KOPT-K1 (cell line): Measurements from ENCODE around the gene ARID5B.

Source experiments
- H3K27ac ChIP-seq: fragments of 200-600 bp; sonication (generic); 2 replicates; pipeline ENCODE4 v1.5.1; 2016; ENCODE audit warnings: antibody characterized with exemption, mild to moderate bottlenecking, low read depth, low read length; ENCODE audit not compliant: poor library complexity, severe bottlenecking
- H3K36me3 ChIP-seq: fragments of 200-600 bp; sonication (generic); 2 replicates; pipeline ENCODE4 v1.5.1; 2017; ENCODE audit warnings: antibody characterized with exemption, mild to moderate bottlenecking, low read length, moderate library complexity; ENCODE audit not compliant: insufficient read depth
- H3K9me3 ChIP-seq: fragments of 200-600 bp; sonication (generic); 2 replicates; pipeline ENCODE4 v1.5.1; 2017; ENCODE audit warnings: antibody characterized with exemption, low read length, mild to moderate bottlenecking; ENCODE audit not compliant: insufficient read depth, poor library complexity, severe bottlenecking

Gene ARID5B

DNA sequence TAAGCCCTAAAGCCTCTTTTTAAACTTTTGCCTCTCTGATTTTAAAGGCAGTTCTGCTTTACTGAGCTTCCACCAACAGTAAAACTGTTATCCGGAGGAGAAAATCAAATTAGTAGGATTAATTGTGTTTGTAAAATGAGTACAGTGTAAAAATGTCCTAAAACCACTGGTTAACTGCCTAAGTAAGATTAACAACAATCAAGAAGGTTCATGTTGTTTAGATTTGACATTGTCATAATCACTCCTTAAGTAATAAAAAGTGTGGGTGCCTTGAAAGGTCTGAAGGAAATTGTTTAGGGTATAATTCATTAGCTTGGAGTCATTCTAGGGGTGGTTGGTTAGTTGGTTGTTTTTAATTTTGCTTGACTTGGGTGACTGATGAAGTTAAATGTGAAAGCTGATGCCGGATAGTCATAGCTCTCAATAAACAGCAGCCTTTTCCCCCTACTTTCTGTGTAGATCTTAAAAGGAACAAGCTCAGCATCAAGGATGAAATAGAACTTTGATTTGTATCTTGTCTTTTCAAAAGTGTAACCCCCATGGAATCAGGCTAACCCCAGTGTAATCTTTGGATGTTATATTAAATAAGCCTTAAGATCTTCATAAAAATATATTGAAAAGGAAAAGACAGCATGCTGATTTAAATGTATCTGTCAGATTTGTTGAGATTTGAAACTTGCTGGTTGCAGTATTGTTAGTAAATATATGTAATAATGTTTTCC lies 148.3 kb downstream of the ARID5B start:
- H3K9me3 ChIP-seq: no peaks in the 10 kb centered on the region
- H3K27ac ChIP-seq: peak overlapping the region; percentile 48
- H3K36me3 ChIP-seq: peaks cover 40% of the 10 kb centered on the region

DNA sequence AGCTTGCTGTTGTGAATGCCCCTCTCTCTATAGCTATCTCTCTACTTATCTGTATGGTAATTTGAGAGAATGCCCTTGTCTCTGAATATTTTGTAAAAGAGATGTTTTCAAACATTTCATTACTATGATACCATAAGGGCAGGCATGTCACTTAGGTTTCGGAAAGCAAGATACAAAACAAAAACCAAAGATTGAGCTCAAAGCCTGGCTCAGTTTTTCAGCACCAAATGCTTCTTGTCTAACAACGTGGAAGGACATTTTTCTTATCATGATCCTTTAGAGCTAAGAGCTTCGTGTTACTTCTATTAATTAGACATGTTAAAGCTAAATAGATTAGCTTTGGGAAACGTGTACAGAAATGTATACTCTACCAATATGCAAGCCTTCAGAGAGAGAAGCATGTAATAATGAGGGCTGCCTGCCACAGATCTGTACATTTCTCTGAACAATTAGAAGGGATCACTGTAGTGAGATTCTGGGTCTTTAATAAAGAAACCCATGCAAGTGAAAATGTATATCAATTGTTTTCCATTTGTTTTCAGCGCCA lies 148.9 kb downstream of the ARID5B start:
- Histone ChIP-seq H3K9me3 (no peaks in the 10 kb centered on the region), H3K36me3 (peaks cover 46% of the 10 kb centered on the region), H3K27ac (no peak overlapping the region)

- no peak overlapping the region for H3K27ac ChIP-seq
Measured at GRCh38 chr10:62050893-62051433, 149.5 kb downstream of the ARID5B start.

DNA sequence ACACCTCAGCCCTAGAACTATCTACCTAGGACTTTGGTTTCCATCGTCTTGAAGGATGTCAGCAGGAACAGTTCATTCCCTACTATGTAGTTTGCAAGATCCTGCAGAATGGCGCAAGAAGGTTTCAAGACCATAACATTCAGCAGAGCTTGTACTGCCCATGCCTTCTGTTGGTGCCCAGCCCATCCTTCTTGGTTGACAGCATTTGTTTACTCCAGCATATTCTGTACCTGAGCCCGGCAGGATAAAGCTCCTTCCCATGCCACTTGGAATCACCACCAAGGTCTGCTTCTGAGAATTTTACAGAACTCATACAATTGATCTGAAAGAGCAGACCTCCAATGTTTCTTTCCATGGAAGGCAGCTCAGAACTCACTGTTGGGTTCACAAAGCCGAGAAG lies 150.8 kb downstream of the ARID5B start:
- no peak overlapping the region for H3K27ac ChIP-seq
- peaks cover 59% of the 10 kb centered on the region for H3K36me3 ChIP-seq
- no peaks in the 10 kb centered on the region for H3K9me3 ChIP-seq

More at GRCh38 chr10:62050893-62051433, 149.5 kb downstream of the ARID5B start:
- Histone ChIP-seq H3K9me3 (no peaks in the 10 kb centered on the region), H3K36me3 (peaks cover 48% of the 10 kb centered on the region)

DNA sequence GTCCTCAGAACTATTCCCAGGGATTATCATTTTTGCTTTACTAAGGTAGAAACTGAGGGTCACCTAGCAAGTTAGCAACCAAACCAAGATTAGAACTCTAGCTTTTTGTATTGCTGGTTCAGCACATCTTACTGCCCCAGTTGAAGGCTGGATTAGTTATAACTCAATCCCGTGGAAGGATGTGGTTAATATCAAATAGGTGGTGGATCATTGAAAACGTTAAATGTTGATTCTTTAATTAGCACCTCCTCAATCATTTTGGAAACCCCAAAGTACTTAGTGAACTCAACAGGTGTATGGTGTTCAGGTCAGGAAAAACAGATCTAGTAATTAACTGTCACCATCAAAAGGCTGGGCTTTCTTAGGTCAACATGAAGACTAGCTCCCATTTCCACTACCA lies 152.4 kb downstream of the ARID5B start:
- Histone ChIP-seq H3K9me3 (no peaks in the 10 kb centered on the region), H3K27ac (no peak overlapping the region), H3K36me3 (peaks cover 72% of the 10 kb centered on the region)

- Histone ChIP-seq H3K9me3 (no peaks in the 10 kb centered on the region), H3K27ac (no peak overlapping the region), H3K36me3 (peaks cover 78% of the 10 kb centered on the region)
Measured at GRCh38 chr10:62054408-62054807, 152.9 kb downstream of the ARID5B start.

- no peaks in the 10 kb centered on the region for H3K9me3 ChIP-seq
- no peak overlapping the region for H3K27ac ChIP-seq
- H3K36me3 ChIP-seq: peaks cover 82% of the 10 kb centered on the region
Measured at GRCh38 chr10:62054830-62055229, 153.3 kb downstream of the ARID5B start.

DNA sequence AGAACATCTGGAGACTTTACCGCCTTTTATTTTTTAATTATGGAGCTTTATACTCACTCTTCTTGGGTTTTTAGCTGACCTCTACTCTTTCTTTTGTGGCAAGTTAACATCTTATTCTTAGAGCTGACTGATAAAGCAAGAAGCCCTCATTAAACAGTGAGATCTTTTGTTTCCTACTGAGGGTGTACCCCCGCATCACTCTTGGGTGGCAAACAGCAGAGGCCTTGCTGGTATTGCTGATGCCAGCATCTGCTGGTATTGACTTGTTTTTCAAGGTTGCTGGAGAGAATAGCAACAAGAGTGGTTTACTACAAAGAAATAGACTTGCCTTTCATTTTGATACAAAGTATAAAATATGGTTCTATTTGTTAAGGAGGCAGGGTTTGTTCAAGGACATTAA lies 154.7 kb downstream of the ARID5B start:
- H3K9me3 ChIP-seq: no peaks in the 10 kb centered on the region
- H3K36me3 ChIP-seq: peaks cover 90% of the 10 kb centered on the region
- H3K27ac ChIP-seq: no peak overlapping the region

DNA sequence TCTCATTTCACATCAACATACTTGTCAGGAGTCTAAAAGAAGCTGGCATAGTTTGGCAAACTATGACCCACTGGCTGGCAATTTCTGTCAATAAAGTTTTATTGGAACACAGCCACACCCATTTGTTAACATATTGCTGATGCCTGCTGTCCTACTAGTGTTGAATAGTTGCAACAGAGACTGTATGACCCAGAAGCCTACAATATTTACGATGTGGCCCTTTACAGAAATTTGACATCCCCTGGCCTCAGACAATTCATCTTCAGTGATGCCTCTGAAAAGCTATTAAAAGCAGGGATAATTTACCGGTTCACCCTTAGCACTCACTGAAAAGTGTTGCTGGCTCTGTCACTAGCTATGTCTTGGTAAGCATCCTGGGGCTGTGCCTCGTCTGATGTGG lies 155.2 kb downstream of the ARID5B start:
- no peak overlapping the region for H3K27ac ChIP-seq
- H3K36me3 ChIP-seq: peaks cover 91% of the 10 kb centered on the region
- H3K9me3 ChIP-seq: no peaks in the 10 kb centered on the region

GRCh38 chr10:62057359-62057758 lies 155.9 kb downstream of the ARID5B start:
- peaks cover 88% of the 10 kb centered on the region for H3K36me3 ChIP-seq
- H3K27ac ChIP-seq: no peak overlapping the region
- no peaks in the 10 kb centered on the region for H3K9me3 ChIP-seq

- no peaks in the 10 kb centered on the region for H3K9me3 ChIP-seq
- no peak overlapping the region for H3K27ac ChIP-seq
- peaks cover 83% of the 10 kb centered on the region for H3K36me3 ChIP-seq
Measured at GRCh38 chr10:62057850-62058249, 156.4 kb downstream of the ARID5B start.

- no peaks in the 10 kb centered on the region for H3K9me3 ChIP-seq
- H3K27ac ChIP-seq: no peak overlapping the region
- peaks cover 79% of the 10 kb centered on the region for H3K36me3 ChIP-seq
Measured at GRCh38 chr10:62058476-62058875, 157.0 kb downstream of the ARID5B start.

- Histone ChIP-seq H3K36me3 (peaks cover 79% of the 10 kb centered on the region), H3K27ac (no peak overlapping the region), H3K9me3 (no peaks in the 10 kb centered on the region)
Measured at GRCh38 chr10:62058896-62059216, 157.4 kb downstream of the ARID5B start.

GRCh38 chr10:62059217-62059920 lies 157.9 kb downstream of the ARID5B start:
- H3K9me3 ChIP-seq: no peaks in the 10 kb centered on the region

DNA sequence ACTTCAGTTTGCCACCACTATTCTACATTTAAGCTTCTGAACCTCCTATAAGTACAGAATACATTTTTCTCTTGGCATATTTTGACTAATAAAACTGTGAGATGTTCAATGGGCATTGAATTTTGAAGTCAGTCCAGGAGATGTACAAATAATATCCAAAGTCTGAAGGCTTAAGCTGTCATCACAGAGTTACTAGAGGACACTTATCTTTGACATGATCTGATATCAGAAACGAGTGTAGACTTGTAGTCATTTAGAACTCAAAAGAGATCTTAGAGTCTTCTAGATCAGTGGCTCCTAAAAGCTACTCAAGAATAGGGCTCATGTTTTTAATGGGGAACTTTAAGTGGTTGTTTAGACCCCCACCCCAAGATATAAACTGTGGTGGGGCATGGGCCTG lies 160.5 kb downstream of the ARID5B start:
- H3K9me3 ChIP-seq: no peaks in the 10 kb centered on the region
- peaks cover 76% of the 10 kb centered on the region for H3K36me3 ChIP-seq
- no peak overlapping the region for H3K27ac ChIP-seq

More at GRCh38 chr10:62059217-62059920, 157.9 kb downstream of the ARID5B start:
- H3K27ac ChIP-seq: no peak overlapping the region
- peaks cover 79% of the 10 kb centered on the region for H3K36me3 ChIP-seq
